GM18508 (cell line): ENCODE measurements around the gene DDX10.

Source experiments
- ATAC-seq: cut with Tn5 transposase; IDR thresholded peaks from one replicate; pipeline ENCODE4 v1.9.1; 2021; ENCODE audit warnings: moderate number of reproducible peaks; ENCODE audit not compliant: insufficient read depth, unreplicated experiment

DDX10 gene

GRCh38 chr11:108926171-108926840 lies 261.4 kb downstream of the DDX10 start:
- ATAC-seq = no peak

- no peak for ATAC-seq
These were observed 262.1 kb downstream of the DDX10 start for GRCh38 chr11:108926841-108927577.

GRCh38 chr11:108927791-108928545 lies 263.1 kb downstream of the DDX10 start:
- no peak for ATAC-seq

- no peak for ATAC-seq
These were observed 264.4 kb downstream of the DDX10 start for GRCh38 chr11:108929241-108929640.

GRCh38 chr11:108931168-108931567 lies 266.3 kb downstream of the DDX10 start:
- ATAC-seq = no peak

GRCh38 chr11:108933630-108934029 lies 268.8 kb downstream of the DDX10 start:
- no peak for ATAC-seq

GRCh38 chr11:108934289-108934688 lies 269.4 kb downstream of the DDX10 start:
- ATAC-seq = no peak

- no peak for ATAC-seq
These were observed 269.8 kb downstream of the DDX10 start for GRCh38 chr11:108934696-108935095.

GRCh38 chr11:108937746-108938145 lies 272.9 kb downstream of the DDX10 start:
- no peak for ATAC-seq

GRCh38 chr11:108938604-108939003 lies 273.7 kb downstream of the DDX10 start:
- no peak for ATAC-seq

GRCh38 chr11:108939135-108939534 lies 274.3 kb downstream of the DDX10 start:
- ATAC-seq = no peak

- no peak for ATAC-seq
These were observed 279.0 kb downstream of the DDX10 start for GRCh38 chr11:108943853-108944252.

- ATAC-seq = no peak
These were observed 279.8 kb downstream of the DDX10 start for GRCh38 chr11:108944471-108945178.

GRCh38 chr11:108945341-108945740 lies 280.5 kb downstream of the DDX10 start:
- ATAC-seq = no peak

GRCh38 chr11:108947654-108948570 lies 283.0 kb downstream of the DDX10 start:
- no peak for ATAC-seq

GRCh38 chr11:108958368-108959104 lies 293.7 kb downstream of the DDX10 start:
- ATAC-seq = peak; percentile 73

GRCh38 chr11:108959105-108959761 lies 294.4 kb downstream of the DDX10 start:
- ATAC-seq = no peak

GRCh38 chr11:108959874-108960273 lies 295.0 kb downstream of the DDX10 start:
- ATAC-seq = no peak
